ENCODE results near the gene TMSB10.
"Not testable (repeated sequence)": the region's sequence is repeated elsewhere in the genome, so short reads cannot be mapped to it uniquely, and the experiment has no call there.

TMSB10 gene

GRCh38 chr2:84945838-84946203 is 40.4 kb downstream of the TMSB10 start:
- peak overlapping the region; percentile 80 for H3K27ac Mint-ChIP-seq
- H3K4me3 Mint-ChIP-seq; H3K36me3 Mint-ChIP-seq (ENCODE audit: low read depth); H3K9me3 Mint-ChIP-seq; intact Hi-C loops (cut with micrococcal nuclease); H3K27me3 Mint-ChIP-seq: not testable (repeated sequence)
- H3K4me1 Mint-ChIP-seq (ENCODE audit: low read depth) = peaks cover 57% of the 10 kb centered on the region

GRCh38 chr2:84946204-84947009 is 41.0 kb downstream of the TMSB10 start:
- peaks cover 55% of the 10 kb centered on the region for H3K4me1 Mint-ChIP-seq (ENCODE audit: low read depth)
- intact Hi-C loops (cut with micrococcal nuclease) = no loop called here
- H3K9me3 Mint-ChIP-seq = no peaks in the 10 kb centered on the region
- peak overlapping the region; percentile 80 for H3K27ac Mint-ChIP-seq
- H3K27me3 Mint-ChIP-seq = peaks cover 6% of the 10 kb centered on the region
- H3K36me3 Mint-ChIP-seq (ENCODE audit: low read depth) = no peaks in the 10 kb centered on the region
- H3K4me3 Mint-ChIP-seq = peak overlapping the region; percentile 26

- intact Hi-C loops (cut with micrococcal nuclease) = no loop called here
- no peaks in the 10 kb centered on the region for H3K36me3 Mint-ChIP-seq (ENCODE audit: low read depth)
These were observed 41.6 kb downstream of the TMSB10 start for GRCh38 chr2:84947010-84947593.

GRCh38 chr2:84953535-84953934 is 48.1 kb downstream of the TMSB10 start:
- Mint-ChIP-seq H3K4me1 (ENCODE audit: low read depth) (peaks cover 5% of the 10 kb centered on the region), H3K27me3 (peaks cover 25% of the 10 kb centered on the region), H3K27ac (no peak overlapping the region), H3K9me3 (no peaks in the 10 kb centered on the region), H3K4me3 (no peak overlapping the region), H3K36me3 (ENCODE audit: low read depth) (no peaks in the 10 kb centered on the region)
- intact Hi-C loops (cut with micrococcal nuclease) = no loop called here

More at GRCh38 chr2:84947010-84947593, 41.6 kb downstream of the TMSB10 start:
- peak overlapping the region; percentile 80 for H3K27ac Mint-ChIP-seq
- no peaks in the 10 kb centered on the region for H3K9me3 Mint-ChIP-seq
- peaks cover 6% of the 10 kb centered on the region for H3K27me3 Mint-ChIP-seq
- peaks cover 53% of the 10 kb centered on the region for H3K4me1 Mint-ChIP-seq (ENCODE audit: low read depth)
- H3K4me3 Mint-ChIP-seq = no peak overlapping the region

- H3K9me3 Mint-ChIP-seq = no peaks in the 10 kb centered on the region
- H3K4me1 Mint-ChIP-seq (ENCODE audit: low read depth) = peaks cover 9% of the 10 kb centered on the region
- peaks cover 28% of the 10 kb centered on the region for H3K27me3 Mint-ChIP-seq
- intact Hi-C loops (cut with micrococcal nuclease) = no loop called here
- no peak overlapping the region for H3K4me3 Mint-ChIP-seq
- no peak overlapping the region for H3K27ac Mint-ChIP-seq
- no peaks in the 10 kb centered on the region for H3K36me3 Mint-ChIP-seq (ENCODE audit: low read depth)
These were observed 48.9 kb downstream of the TMSB10 start for GRCh38 chr2:84954329-84954728.

All from dendritic cell treated with granulocyte-macrophage colony-stimulating factor and Interleukin-4, amounts not matched to agents 40 ng/mL and 50 ng/mL, for 4 days (primary cell).